B cell (primary cell): ENCODE measurements around the gene DROSHA.

Experiments used
- EZH2 ChIP-seq: IDR thresholded peaks from 2 replicates; pipeline ENCODE4 v1.6.1; 2012; ENCODE audit warnings: borderline replicate concordance, low read depth, mild to moderate bottlenecking, moderate library complexity, low read length; ENCODE audit not compliant: insufficient read depth, poor library complexity, severe bottlenecking
- TF ChIP-seq, protein P1 (sequence below): fragments of 200-600 bp; IDR thresholded peaks from one replicate; pipeline ENCODE4 v1.8.0; 2022; ENCODE audit warnings: antibody characterized with exemption, mild to moderate bottlenecking

DNA sequence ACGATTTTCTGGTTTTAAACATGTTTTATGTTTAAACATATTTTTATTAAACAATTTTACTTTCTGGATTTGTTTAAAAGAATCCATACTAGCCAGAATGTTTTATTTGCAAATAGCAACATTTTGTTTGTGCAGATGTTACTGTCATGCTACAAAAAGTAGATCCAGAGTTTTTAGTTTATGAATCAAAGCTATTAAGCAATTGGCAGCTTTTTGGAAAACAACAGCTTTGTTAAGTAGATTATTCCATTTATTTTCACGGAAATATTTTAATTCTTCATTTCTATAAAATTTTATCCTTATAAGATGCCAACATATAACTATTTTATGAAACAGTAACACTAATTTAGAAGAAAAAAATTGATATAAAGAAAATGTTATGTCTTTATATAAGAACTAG lies 60.9 kb downstream of the DROSHA start:
- TF ChIP-seq, protein P1, sequence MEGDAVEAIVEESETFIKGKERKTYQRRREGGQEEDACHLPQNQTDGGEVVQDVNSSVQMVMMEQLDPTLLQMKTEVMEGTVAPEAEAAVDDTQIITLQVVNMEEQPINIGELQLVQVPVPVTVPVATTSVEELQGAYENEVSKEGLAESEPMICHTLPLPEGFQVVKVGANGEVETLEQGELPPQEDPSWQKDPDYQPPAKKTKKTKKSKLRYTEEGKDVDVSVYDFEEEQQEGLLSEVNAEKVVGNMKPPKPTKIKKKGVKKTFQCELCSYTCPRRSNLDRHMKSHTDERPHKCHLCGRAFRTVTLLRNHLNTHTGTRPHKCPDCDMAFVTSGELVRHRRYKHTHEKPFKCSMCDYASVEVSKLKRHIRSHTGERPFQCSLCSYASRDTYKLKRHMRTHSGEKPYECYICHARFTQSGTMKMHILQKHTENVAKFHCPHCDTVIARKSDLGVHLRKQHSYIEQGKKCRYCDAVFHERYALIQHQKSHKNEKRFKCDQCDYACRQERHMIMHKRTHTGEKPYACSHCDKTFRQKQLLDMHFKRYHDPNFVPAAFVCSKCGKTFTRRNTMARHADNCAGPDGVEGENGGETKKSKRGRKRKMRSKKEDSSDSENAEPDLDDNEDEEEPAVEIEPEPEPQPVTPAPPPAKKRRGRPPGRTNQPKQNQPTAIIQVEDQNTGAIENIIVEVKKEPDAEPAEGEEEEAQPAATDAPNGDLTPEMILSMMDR = no peak
- no peak for TF ChIP-seq EZH2
